ENCODE results near the gene LUC7L.
"Not testable (repeated sequence)": the region's sequence is repeated elsewhere in the genome, so short reads cannot be mapped to it uniquely, and the experiment has no call there.

The LUC7L gene

DNA sequence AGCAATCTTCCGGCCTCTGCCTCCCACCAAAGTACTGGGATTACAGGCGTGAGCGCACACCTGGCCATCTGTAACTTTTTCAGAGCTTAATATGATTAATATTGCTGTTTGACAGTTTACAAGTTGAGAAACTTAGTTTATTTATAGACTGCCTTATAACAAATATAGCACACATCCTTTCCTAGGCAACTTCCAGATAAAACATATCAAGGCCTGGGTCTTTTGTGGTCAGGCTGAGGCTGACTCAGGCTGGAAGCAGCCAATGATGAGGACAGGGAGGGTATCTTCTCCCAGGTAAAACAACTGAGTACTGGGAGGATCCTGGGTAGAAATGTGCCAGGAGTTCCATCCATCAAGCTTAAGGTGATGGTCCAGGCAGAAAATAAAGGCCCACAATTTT is 16.2 kb downstream of the LUC7L start:
- Histone ChIP-seq H3K27me3 (ENCODE audit: control insufficient read depth, insufficient read depth, low read length) (no peaks in the 10 kb centered on the region), H3K9ac (ENCODE audit: low read depth, low read length) (no peak overlapping the region), H3K36me3 (ENCODE audit: control insufficient read depth, insufficient read depth, low read length) (peaks cover 89% of the 10 kb centered on the region), H3K27ac (ENCODE audit: low read depth, low read length) (no peak overlapping the region), H3K4me1 (ENCODE audit: control insufficient read depth, insufficient read depth, low read length) (no peaks in the 10 kb centered on the region), H3K9me3 (ENCODE audit: control insufficient read depth, insufficient read depth, low read length) (no peaks in the 10 kb centered on the region), H3K4me3 (ENCODE audit: low read depth, low read length) (no peak overlapping the region)

DNA sequence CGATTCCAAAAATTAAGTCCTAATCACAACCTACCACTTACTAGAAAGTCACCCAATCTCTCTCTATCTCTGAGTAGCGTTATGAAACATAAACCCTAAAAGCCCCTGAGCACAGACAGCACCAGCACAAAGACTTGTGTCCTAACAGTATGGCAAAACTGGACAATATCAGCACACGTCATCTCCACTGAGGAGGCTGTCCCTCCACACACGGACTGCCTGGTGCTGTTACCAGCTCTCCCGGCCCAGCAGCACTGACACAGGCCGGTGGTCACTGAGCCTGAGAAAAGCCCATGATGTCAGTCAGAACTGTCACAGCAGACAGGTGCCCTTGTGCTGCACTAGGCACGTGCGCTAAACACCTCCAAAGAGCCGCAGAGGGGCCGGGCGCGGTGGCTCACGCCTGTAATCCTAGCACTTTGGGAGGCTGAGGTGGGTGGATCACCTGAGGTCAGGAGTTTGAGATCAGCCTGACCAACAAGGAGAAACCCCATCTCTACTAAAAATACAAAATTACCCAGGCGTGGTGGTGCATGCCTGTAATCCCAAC is 17.5 kb downstream of the LUC7L start:
- peaks cover 90% of the 10 kb centered on the region for H3K36me3 ChIP-seq (ENCODE audit: control insufficient read depth, insufficient read depth, low read length)
- H3K9ac ChIP-seq (ENCODE audit: low read depth, low read length): not testable (repeated sequence)

DNA sequence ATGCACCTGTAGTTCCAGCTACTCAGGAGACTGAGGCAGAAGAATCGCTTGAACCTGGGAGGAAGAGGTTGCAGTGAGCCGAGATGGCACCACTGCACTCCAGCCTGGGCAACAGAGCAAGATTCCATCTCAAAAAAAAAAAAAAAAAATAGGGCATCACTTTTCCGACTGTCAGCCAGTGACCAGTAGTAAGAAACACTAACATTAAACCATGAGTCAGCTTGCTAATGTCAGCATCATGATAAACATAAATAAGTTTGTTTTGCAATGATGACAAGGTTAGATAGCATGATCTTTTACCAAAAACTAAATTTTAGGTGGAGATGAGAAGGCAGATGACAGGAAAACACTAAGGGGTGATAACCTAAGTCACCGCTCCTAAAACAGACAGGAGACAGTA is 19.9 kb downstream of the LUC7L start:
- H3K4me3 ChIP-seq (ENCODE audit: low read depth, low read length); H3K9ac ChIP-seq (ENCODE audit: low read depth, low read length); H3K4me1 ChIP-seq (ENCODE audit: control insufficient read depth, insufficient read depth, low read length); H3K27ac ChIP-seq (ENCODE audit: low read depth, low read length); H3K27me3 ChIP-seq (ENCODE audit: control insufficient read depth, insufficient read depth, low read length); H3K9me3 ChIP-seq (ENCODE audit: control insufficient read depth, insufficient read depth, low read length): not testable (repeated sequence)
- H3K36me3 ChIP-seq (ENCODE audit: control insufficient read depth, insufficient read depth, low read length): peaks cover 91% of the 10 kb centered on the region

More for the DNA sequence above, 17.5 kb downstream of the LUC7L start:
- H3K9me3 ChIP-seq (ENCODE audit: control insufficient read depth, insufficient read depth, low read length); H3K27me3 ChIP-seq (ENCODE audit: control insufficient read depth, insufficient read depth, low read length); H3K4me3 ChIP-seq (ENCODE audit: low read depth, low read length); H3K4me1 ChIP-seq (ENCODE audit: control insufficient read depth, insufficient read depth, low read length); H3K27ac ChIP-seq (ENCODE audit: low read depth, low read length): not testable (repeated sequence)

DNA sequence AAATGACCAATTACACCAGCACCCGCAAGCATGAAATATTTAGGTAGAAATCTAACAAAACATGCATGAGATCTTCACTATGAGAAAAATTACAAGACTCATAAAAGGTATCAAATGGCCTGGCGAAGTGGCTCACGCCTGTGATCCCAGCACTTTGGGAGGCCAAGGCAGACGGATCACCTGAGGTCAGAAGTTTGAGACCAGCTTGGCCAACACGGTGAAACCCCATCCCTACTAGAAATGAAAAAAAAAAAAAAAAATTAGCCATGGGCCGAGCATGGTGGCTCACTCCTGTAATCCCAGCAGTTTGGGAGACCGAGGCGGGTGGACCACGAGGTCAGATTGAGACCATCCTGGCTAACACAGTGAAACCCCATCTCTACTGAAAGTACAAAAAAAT is 25.2 kb downstream of the LUC7L start:
- not testable (repeated sequence) for H3K4me1 ChIP-seq (ENCODE audit: control insufficient read depth, insufficient read depth, low read length); H3K9ac ChIP-seq (ENCODE audit: low read depth, low read length); H3K27me3 ChIP-seq (ENCODE audit: control insufficient read depth, insufficient read depth, low read length); H3K4me3 ChIP-seq (ENCODE audit: low read depth, low read length); H3K9me3 ChIP-seq (ENCODE audit: control insufficient read depth, insufficient read depth, low read length); H3K27ac ChIP-seq (ENCODE audit: low read depth, low read length)
- peaks cover 84% of the 10 kb centered on the region for H3K36me3 ChIP-seq (ENCODE audit: control insufficient read depth, insufficient read depth, low read length)

DNA sequence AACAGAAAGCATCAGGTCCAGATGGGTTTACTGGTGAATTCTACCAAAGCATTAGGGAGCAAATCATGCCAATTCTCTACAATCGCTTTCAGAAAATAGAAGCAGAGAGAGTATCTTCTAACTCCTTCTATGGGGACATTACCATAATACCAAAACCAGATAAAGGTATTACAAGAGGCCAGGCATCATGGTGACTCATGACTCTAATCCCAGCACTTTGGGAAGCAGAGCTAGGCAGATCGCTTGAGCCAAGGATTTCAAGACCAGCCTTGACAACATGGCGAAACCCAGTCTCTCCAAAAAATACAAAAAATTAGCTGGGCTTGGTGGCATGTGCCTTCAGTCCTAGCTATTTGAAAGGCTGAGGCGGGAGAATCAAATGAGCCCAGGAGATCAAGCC is 26.0 kb downstream of the LUC7L start:
- Histone ChIP-seq H3K36me3 (ENCODE audit: control insufficient read depth, insufficient read depth, low read length) (peaks cover 84% of the 10 kb centered on the region), H3K9ac (ENCODE audit: low read depth, low read length) (no peak overlapping the region), H3K27me3 (ENCODE audit: control insufficient read depth, insufficient read depth, low read length) (no peaks in the 10 kb centered on the region), H3K4me1 (ENCODE audit: control insufficient read depth, insufficient read depth, low read length) (no peaks in the 10 kb centered on the region), H3K4me3 (ENCODE audit: low read depth, low read length) (no peak overlapping the region), H3K27ac (ENCODE audit: low read depth, low read length) (no peak overlapping the region), H3K9me3 (ENCODE audit: control insufficient read depth, insufficient read depth, low read length) (no peaks in the 10 kb centered on the region)

DNA sequence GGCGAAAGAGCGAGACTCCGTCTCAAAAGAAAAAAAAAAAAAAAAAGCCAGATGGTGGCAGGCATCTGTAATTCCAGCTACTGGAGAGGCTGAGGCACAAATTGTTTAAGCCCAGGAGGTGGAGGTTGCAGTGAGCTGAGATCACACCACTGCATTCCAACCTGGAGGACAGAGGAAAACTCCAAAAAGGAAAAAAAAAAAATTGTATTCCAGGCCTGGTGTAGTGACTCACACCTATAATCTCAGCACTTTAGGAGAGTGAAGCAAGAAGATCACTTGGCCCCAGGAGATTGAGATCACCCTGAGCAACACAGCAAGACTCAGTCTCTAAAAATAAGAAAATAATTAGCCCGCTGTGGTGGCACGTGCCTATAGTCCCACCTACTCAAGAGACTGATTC is 28.9 kb downstream of the LUC7L start:
- Histone ChIP-seq H3K27ac (ENCODE audit: low read depth, low read length) (no peak overlapping the region), H3K36me3 (ENCODE audit: control insufficient read depth, insufficient read depth, low read length) (peaks cover 87% of the 10 kb centered on the region), H3K9ac (ENCODE audit: low read depth, low read length) (no peak overlapping the region), H3K4me1 (ENCODE audit: control insufficient read depth, insufficient read depth, low read length) (no peaks in the 10 kb centered on the region), H3K9me3 (ENCODE audit: control insufficient read depth, insufficient read depth, low read length) (no peaks in the 10 kb centered on the region), H3K4me3 (ENCODE audit: low read depth, low read length) (no peak overlapping the region), H3K27me3 (ENCODE audit: control insufficient read depth, insufficient read depth, low read length) (no peaks in the 10 kb centered on the region)

DNA sequence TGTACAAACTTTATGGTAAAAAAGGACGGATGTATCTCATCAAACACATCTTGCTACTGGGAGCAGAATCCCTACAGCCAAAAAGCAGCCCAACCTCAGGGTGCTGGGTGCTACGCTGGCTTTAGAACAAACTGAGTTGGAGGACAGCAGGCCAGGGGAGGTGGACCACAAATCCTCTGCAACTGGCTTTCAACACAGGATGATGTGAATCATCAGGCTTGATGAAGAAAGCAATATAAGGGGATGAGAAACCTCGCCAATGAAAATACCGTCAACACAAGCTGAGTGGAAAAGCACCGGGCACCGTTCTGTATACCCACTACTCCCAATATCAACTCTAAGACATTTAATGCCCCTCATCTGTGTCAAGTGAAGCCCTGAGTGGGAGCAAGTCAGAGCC is 34.7 kb downstream of the LUC7L start:
- Histone ChIP-seq H3K36me3 (ENCODE audit: control insufficient read depth, insufficient read depth, low read length) (peaks cover 98% of the 10 kb centered on the region), H3K9me3 (ENCODE audit: control insufficient read depth, insufficient read depth, low read length) (no peaks in the 10 kb centered on the region), H3K4me3 (ENCODE audit: low read depth, low read length) (no peak overlapping the region), H3K27me3 (ENCODE audit: control insufficient read depth, insufficient read depth, low read length) (no peaks in the 10 kb centered on the region), H3K27ac (ENCODE audit: low read depth, low read length) (no peak overlapping the region), H3K4me1 (ENCODE audit: control insufficient read depth, insufficient read depth, low read length) (no peaks in the 10 kb centered on the region), H3K9ac (ENCODE audit: low read depth, low read length) (no peak overlapping the region)

DNA sequence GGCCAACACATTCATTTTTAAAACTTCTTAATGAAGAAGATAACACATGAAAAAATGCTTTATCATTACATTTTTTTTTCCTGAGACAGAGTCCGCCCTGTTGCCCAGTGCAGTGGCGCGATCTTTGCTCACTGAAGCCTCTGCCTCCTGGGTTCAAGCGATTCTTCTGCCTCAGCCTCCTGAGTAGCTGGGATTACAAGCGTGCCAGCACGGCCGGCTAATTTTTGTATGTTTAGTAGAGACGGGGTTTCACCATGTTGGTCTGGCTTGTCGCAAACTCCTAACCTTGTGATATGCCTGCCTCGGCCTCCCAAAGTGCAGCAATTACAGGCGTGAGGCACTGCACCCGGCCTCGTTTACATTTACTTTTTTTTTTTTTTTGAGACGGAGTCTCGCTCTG is 35.8 kb downstream of the LUC7L start:
- Histone ChIP-seq H3K4me1 (ENCODE audit: control insufficient read depth, insufficient read depth, low read length) (no peaks in the 10 kb centered on the region), H3K9ac (ENCODE audit: low read depth, low read length) (no peak overlapping the region), H3K36me3 (ENCODE audit: control insufficient read depth, insufficient read depth, low read length) (peaks cover 98% of the 10 kb centered on the region), H3K4me3 (ENCODE audit: low read depth, low read length) (no peak overlapping the region), H3K9me3 (ENCODE audit: control insufficient read depth, insufficient read depth, low read length) (no peaks in the 10 kb centered on the region), H3K27ac (ENCODE audit: low read depth, low read length) (no peak overlapping the region), H3K27me3 (ENCODE audit: control insufficient read depth, insufficient read depth, low read length) (no peaks in the 10 kb centered on the region)

DNA sequence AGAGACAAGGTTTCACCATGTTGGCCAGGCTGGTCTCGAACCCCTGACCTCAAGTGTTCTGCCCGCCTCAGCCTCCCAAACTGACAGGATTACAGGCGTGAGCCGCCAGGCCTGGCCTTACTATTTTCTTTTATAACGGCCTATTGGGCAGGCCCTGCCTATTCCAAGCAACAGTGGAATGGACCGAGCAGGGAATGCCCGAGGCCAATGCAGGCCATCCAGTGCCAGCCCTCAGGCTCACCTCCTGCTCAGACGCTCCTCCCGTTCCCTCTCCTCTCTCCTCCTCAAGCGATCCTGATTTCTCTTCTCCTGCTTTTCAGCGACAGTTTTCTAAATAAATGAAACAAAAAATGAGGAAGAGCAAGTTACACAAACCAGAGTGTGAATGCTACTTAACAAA is 36.6 kb downstream of the LUC7L start:
- no peak overlapping the region for H3K27ac ChIP-seq (ENCODE audit: low read depth, low read length)
- no peaks in the 10 kb centered on the region for H3K27me3 ChIP-seq (ENCODE audit: control insufficient read depth, insufficient read depth, low read length)
- no peaks in the 10 kb centered on the region for H3K4me1 ChIP-seq (ENCODE audit: control insufficient read depth, insufficient read depth, low read length)
- no peaks in the 10 kb centered on the region for H3K9me3 ChIP-seq (ENCODE audit: control insufficient read depth, insufficient read depth, low read length)
- H3K9ac ChIP-seq (ENCODE audit: low read depth, low read length): no peak overlapping the region
- H3K36me3 ChIP-seq (ENCODE audit: control insufficient read depth, insufficient read depth, low read length): peaks cover 98% of the 10 kb centered on the region
- no peak overlapping the region for H3K4me3 ChIP-seq (ENCODE audit: low read depth, low read length)

DNA sequence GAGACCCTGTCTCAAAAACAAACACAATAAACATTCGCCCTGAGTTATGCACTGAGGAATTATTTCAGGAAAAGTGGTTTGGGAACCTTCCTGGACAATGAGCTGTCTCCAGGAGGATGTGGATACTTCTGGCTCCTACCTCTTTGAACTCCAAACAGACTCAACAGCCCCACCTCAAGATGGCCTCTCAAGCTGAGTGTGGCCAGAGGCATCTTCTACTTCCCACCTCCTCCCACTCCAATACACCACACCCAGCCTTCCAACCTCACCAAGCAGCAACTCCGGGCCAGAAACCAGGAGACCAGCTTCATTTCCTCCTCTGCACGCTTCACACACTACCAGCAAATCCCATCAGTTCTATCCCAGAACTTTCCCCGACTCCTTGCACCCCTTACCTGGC is 37.4 kb downstream of the LUC7L start:
- H3K36me3 ChIP-seq (ENCODE audit: control insufficient read depth, insufficient read depth, low read length): peaks cover 96% of the 10 kb centered on the region
- H3K9ac ChIP-seq (ENCODE audit: low read depth, low read length): no peak overlapping the region
- H3K27me3 ChIP-seq (ENCODE audit: control insufficient read depth, insufficient read depth, low read length): no peaks in the 10 kb centered on the region
- H3K27ac ChIP-seq (ENCODE audit: low read depth, low read length): no peak overlapping the region
- no peak overlapping the region for H3K4me3 ChIP-seq (ENCODE audit: low read depth, low read length)
- H3K9me3 ChIP-seq (ENCODE audit: control insufficient read depth, insufficient read depth, low read length): no peaks in the 10 kb centered on the region
- no peaks in the 10 kb centered on the region for H3K4me1 ChIP-seq (ENCODE audit: control insufficient read depth, insufficient read depth, low read length)

DNA sequence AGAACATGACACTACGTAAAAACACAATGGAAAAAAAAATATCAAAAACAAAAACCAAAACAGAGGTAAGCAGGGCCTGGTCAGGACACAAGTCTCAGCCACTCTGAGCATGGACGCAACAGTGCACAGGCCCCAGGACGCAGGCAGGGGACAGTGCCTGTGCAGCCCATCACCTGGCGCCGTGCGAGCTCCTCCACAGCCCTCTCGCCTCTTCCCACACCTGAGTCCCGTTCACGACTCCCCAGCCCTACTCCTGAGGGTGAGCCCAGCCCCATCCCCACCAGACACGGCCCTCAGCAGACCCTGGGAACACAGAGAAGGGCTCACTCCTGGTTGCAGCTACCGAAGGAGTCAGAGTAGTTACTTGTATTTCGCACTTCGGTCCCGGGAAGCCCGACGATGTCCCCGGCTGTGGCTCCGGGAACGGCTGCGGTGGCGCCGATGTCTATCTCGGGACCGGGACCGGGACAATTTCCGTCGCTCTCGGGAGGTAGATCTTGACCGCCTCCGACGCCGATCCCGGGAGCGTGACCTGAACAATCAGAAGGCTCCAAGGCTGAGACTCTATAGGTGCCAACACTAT is 39.6 kb downstream of the LUC7L start:
- peaks cover 82% of the 10 kb centered on the region for H3K36me3 ChIP-seq (ENCODE audit: control insufficient read depth, insufficient read depth, low read length)
- no peaks in the 10 kb centered on the region for H3K27me3 ChIP-seq (ENCODE audit: control insufficient read depth, insufficient read depth, low read length)
- H3K9me3 ChIP-seq (ENCODE audit: control insufficient read depth, insufficient read depth, low read length): no peaks in the 10 kb centered on the region
- no peak overlapping the region for H3K4me3 ChIP-seq (ENCODE audit: low read depth, low read length)
- no peak overlapping the region for H3K27ac ChIP-seq (ENCODE audit: low read depth, low read length)
- no peak overlapping the region for H3K9ac ChIP-seq (ENCODE audit: low read depth, low read length)
- H3K4me1 ChIP-seq (ENCODE audit: control insufficient read depth, insufficient read depth, low read length): no peaks in the 10 kb centered on the region

DNA sequence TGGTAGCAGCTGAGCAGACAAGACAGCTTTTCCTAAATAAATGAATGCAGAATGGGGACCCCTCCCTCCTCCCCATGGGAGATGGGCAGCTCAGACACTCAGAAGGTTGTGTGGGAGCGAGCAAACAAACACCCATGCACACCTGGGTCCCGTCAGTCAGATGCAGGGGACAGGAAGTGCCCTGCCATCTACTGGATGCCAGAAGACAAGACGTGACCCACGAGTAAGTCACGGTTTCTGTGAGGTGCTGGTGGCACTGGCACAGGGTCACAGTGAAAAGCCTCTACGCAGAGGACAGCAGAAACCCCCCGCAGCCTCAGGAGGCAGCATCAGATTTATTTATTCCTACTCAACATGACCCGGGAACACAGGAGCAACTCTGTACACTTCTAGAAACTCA is 40.6 kb downstream of the LUC7L start:
- peaks cover 77% of the 10 kb centered on the region for H3K36me3 ChIP-seq (ENCODE audit: control insufficient read depth, insufficient read depth, low read length)

More for the DNA sequence above, 40.6 kb downstream of the LUC7L start:
- Histone ChIP-seq H3K27ac (ENCODE audit: low read depth, low read length) (no peak overlapping the region), H3K4me3 (ENCODE audit: low read depth, low read length) (no peak overlapping the region), H3K9ac (ENCODE audit: low read depth, low read length) (no peak overlapping the region), H3K9me3 (ENCODE audit: control insufficient read depth, insufficient read depth, low read length) (no peaks in the 10 kb centered on the region), H3K4me1 (ENCODE audit: control insufficient read depth, insufficient read depth, low read length) (no peaks in the 10 kb centered on the region), H3K27me3 (ENCODE audit: control insufficient read depth, insufficient read depth, low read length) (no peaks in the 10 kb centered on the region)
